H9 (cell line): Measurements from ENCODE around the gene ANKRD22. TPM values are rescaled to one million over a fixed set of nuclear protein-coding genes. Genes with fewer than 3 reads are reported as not detected.

Experiments used
- DNase-seq: peaks from one replicate; pipeline ENCODE4 v3.0.0-alpha.2; 2017
- H2AFZ ChIP-seq: one replicate; pipeline ENCODE4 v1.6.1; 2013; ENCODE audit warnings: mild to moderate bottlenecking, low read length, control low read depth, moderate library complexity
- H2AK5ac ChIP-seq: 2 replicates; pipeline ENCODE4 v1.6.1; 2013; ENCODE audit warnings: low read length, control low read depth, mixed read lengths; ENCODE audit not compliant: insufficient read length
- H2BK120ac ChIP-seq: one replicate; pipeline ENCODE4 v1.6.1; 2013; ENCODE audit warnings: low read depth, mild to moderate bottlenecking, low read length, control low read depth, inconsistent platforms; ENCODE audit not compliant: poor library complexity, severe bottlenecking
- H2BK12ac ChIP-seq: 2 replicates; pipeline ENCODE4 v1.6.1; 2013; ENCODE audit warnings: low read length, control low read depth, mixed read lengths, low read depth; ENCODE audit not compliant: insufficient read length
- H2BK15ac ChIP-seq: 2 replicates; pipeline ENCODE4 v1.6.1; 2013; ENCODE audit warnings: low read depth, low read length, control low read depth
- H2BK20ac ChIP-seq: one replicate; pipeline ENCODE4 v1.6.1; 2013; ENCODE audit warnings: low read depth, mild to moderate bottlenecking, low read length, control low read depth, inconsistent platforms; ENCODE audit not compliant: poor library complexity, severe bottlenecking
- H2BK5ac ChIP-seq: 2 replicates; pipeline ENCODE4 v1.6.1; 2013; ENCODE audit warnings: low read length, control low read depth, mixed read lengths; ENCODE audit not compliant: insufficient read length
- H3K14ac ChIP-seq: 2 replicates; pipeline ENCODE4 v1.6.1; 2013; ENCODE audit warnings: low read length, control low read depth; ENCODE audit not compliant: insufficient read depth
- H3K18ac ChIP-seq: 2 replicates; pipeline ENCODE4 v1.6.1; 2013; ENCODE audit warnings: low read depth, mild to moderate bottlenecking, mixed read lengths, low read length, control low read depth; ENCODE audit not compliant: insufficient read length
- H3K23ac ChIP-seq: 2 replicates; pipeline ENCODE4 v1.6.1; 2013; ENCODE audit warnings: low read length, control low read depth, mixed read lengths, low read depth; ENCODE audit not compliant: insufficient read length
- H3K23me2 ChIP-seq: 2 replicates; pipeline ENCODE4 v1.6.1; 2013; ENCODE audit warnings: low read depth, mild to moderate bottlenecking, mixed read lengths, low read length, control low read depth; ENCODE audit not compliant: insufficient read length, poor library complexity, severe bottlenecking
- H3K27ac ChIP-seq: 2 replicates; pipeline ENCODE4 v1.5.1; 2013; ENCODE audit warnings: low read length, control low read depth, mixed read lengths, low read depth; ENCODE audit not compliant: insufficient read length
- H3K27me3 ChIP-seq: 2 replicates; pipeline ENCODE4 v1.6.1; 2013; ENCODE audit warnings: low read length, control low read depth, inconsistent platforms; ENCODE audit not compliant: insufficient read depth
- H3K4ac ChIP-seq: 2 replicates; pipeline ENCODE4 v1.6.1; 2013; ENCODE audit warnings: low read depth, mild to moderate bottlenecking, control low read depth, inconsistent platforms, low read length, moderate library complexity
- H3K4me1 ChIP-seq: 2 replicates; pipeline ENCODE4 v1.6.1; 2013; ENCODE audit warnings: low read length, control low read depth, inconsistent platforms; ENCODE audit not compliant: insufficient read depth
- H3K4me2 ChIP-seq: 2 replicates; pipeline ENCODE4 v1.6.1; 2013; ENCODE audit warnings: low read length, control low read depth, mixed read lengths; ENCODE audit not compliant: insufficient read length, insufficient read depth
- H3K56ac ChIP-seq: 2 replicates; pipeline ENCODE4 v1.6.1; 2013; ENCODE audit warnings: low read depth, mild to moderate bottlenecking, mixed read lengths, low read length, control low read depth; ENCODE audit not compliant: insufficient read length
- H3K79me1 ChIP-seq: 2 replicates; pipeline ENCODE4 v1.6.1; 2013; ENCODE audit warnings: low read depth, mild to moderate bottlenecking, moderate library complexity, low read length, control low read depth, inconsistent platforms; ENCODE audit not compliant: insufficient read depth, poor library complexity, severe bottlenecking
- H3K79me2 ChIP-seq: 2 replicates; pipeline ENCODE4 v1.6.1; 2013; ENCODE audit warnings: low read length, control low read depth, inconsistent platforms; ENCODE audit not compliant: insufficient read depth
- H3K9ac ChIP-seq: 2 replicates; pipeline ENCODE4 v1.6.1; 2013; ENCODE audit warnings: low read length, control low read depth, mixed read lengths; ENCODE audit not compliant: insufficient read length; ENCODE audit errors: extremely low read depth
- H3K9me3 ChIP-seq: one replicate; pipeline ENCODE4 v1.6.1; 2013; ENCODE audit warnings: low read depth, low read length, inconsistent platforms; ENCODE audit not compliant: control insufficient read depth
- H3T11ph ChIP-seq: one replicate; pipeline ENCODE4 v1.6.1; 2013; ENCODE audit warnings: mild to moderate bottlenecking, low read length, control low read depth, inconsistent platforms
- H4K20me1 ChIP-seq: one replicate; pipeline ENCODE4 v1.6.1; 2013; ENCODE audit not compliant: control insufficient read depth, insufficient read length, insufficient read depth
- H4K5ac ChIP-seq: 2 replicates; pipeline ENCODE4 v1.6.1; 2013; ENCODE audit warnings: low read depth, mild to moderate bottlenecking, mixed read lengths, low read length, control low read depth; ENCODE audit not compliant: insufficient read length
- H4K8ac ChIP-seq: replicated peaks from 2 replicates; pipeline ENCODE4 v1.6.1; 2013; ENCODE audit warnings: low read length, control low read depth, mixed read lengths, low read depth; ENCODE audit not compliant: insufficient read length
- H4K91ac ChIP-seq: 2 replicates; pipeline ENCODE4 v1.6.1; 2013; ENCODE audit warnings: low read depth, mild to moderate bottlenecking, moderate library complexity, mixed read lengths, low read length, control low read depth; ENCODE audit not compliant: insufficient read length
- H3K27ac Mint-ChIP-seq, 3 experiments: 2 replicates in 2 of 3; 3 replicates in 1 of 3; pipeline ENCODE4 v1.8.0; 2020 to 2021; ENCODE audit warnings: mixed read lengths in 3 of 3, mild to moderate bottlenecking in 1 of 3, moderate library complexity in 1 of 3
- H3K27me3 Mint-ChIP-seq: 2 replicates; pipeline ENCODE4 v1.8.0; 2021; ENCODE audit warnings: low read depth, mild to moderate bottlenecking, moderate library complexity, mixed read lengths
- H3K36me3 Mint-ChIP-seq, 3 experiments: 2 replicates in 2 of 3; 3 replicates in 1 of 3; pipeline ENCODE4 v1.8.0; 2020 to 2021; ENCODE audit warnings: low read depth in 3 of 3, mixed read lengths in 3 of 3; ENCODE audit not compliant: insufficient read depth in 1 of 3
- H3K4me1 Mint-ChIP-seq, 2 experiments: 2 replicates each; pipeline ENCODE4 v1.8.0; 2020; ENCODE audit warnings: mixed read lengths in 2 of 2
- H3K4me3 Mint-ChIP-seq, 2 experiments: 2 replicates in 1 of 2; 3 replicates in 1 of 2; pipeline ENCODE4 v1.8.0; 2020 to 2021; ENCODE audit warnings: mild to moderate bottlenecking in 2 of 2, mixed read lengths in 2 of 2, moderate library complexity in 1 of 2
- H3K9me3 Mint-ChIP-seq, 2 experiments: 2 replicates in 1 of 2; 3 replicates in 1 of 2; pipeline ENCODE4 v1.8.0; 2020; ENCODE audit warnings: mild to moderate bottlenecking in 2 of 2, mixed read lengths in 2 of 2, moderate library complexity in 1 of 2
- WGBS: extraction: QIAGEN DNeasy Blood & Tissue Kit; methylation state at CpG from one replicate; pipeline ENCODE4 v1.1.7; 2013; ENCODE audit warnings: missing lambda C conversion rate, low lambda C conversion rate, mixed read lengths; ENCODE audit not compliant: insufficient read length; ENCODE audit errors: extremely low coverage; 5-methylcytosine and 5-hydroxymethylcytosine counted together
- total RNA-seq: library from RNA; stranded (reverse); gene quantifications from 2 replicates; pipeline ENCODE4 v1.2.1, GENCODE V29; 2021
- TF ChIP-seq, protein P1 (sequence below): fragments of 200-600 bp; sonication (generic); conservative IDR thresholded peaks from 3 replicates; pipeline ENCODE4 v1.8.0; 2021; ENCODE audit warnings: antibody characterized with exemption, mild to moderate bottlenecking

Gene ANKRD22
- total RNA-seq, 1 experiment from 2014 or later: not detected

DNA sequence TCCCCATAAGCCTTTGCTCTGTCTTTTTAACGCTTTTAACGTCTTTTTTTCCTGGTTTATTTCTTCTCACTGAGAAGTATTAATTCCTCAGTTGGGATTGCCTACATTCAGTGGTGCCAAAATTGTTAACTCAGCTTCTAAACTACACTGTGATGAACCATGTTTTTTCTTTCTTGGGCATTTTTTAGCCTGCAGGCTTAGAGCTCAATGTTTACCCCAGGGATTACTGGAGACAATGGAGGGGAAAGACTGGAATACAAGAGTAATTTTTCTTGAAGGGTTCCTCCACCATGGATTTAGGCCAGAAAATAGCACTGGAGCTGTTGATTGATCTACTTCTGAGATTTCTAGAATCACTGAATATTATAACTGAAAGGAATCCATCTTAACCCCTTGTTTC lies 48.2 kb upstream of the ANKRD22 start:
- no peaks in the 10 kb centered on the region for H3K79me2 ChIP-seq

More for the DNA sequence above, 48.2 kb upstream of the ANKRD22 start:
- H3K27me3 ChIP-seq: no peaks in the 10 kb centered on the region
- Mint-ChIP-seq H3K4me3 (no peak overlapping the region), H3K27me3 (no peaks in the 10 kb centered on the region), H3K36me3 (peaks cover 0 to 6% (median 3%) of the 10 kb centered on the region in 3 experiments; a peak in 3 of 7 replicates), H3K9me3 (no peaks in the 10 kb centered on the region), H3K4me1 (peaks cover 10 to 13% of the 10 kb centered on the region in 2 experiments), H3K27ac (no peak overlapping the region; a peak in 1 of 7 replicates)
- no peak overlapping the region for H2BK12ac ChIP-seq
- H4K5ac ChIP-seq: no peak overlapping the region
- H3K14ac ChIP-seq: no peak overlapping the region
- H2BK20ac ChIP-seq: no peak overlapping the region
- H3K4ac ChIP-seq: no peak overlapping the region
- H3K27ac ChIP-seq: no peak overlapping the region
- WGBS: no CpG with 5 or more reads among the region's 2 CpGs
- H3K18ac ChIP-seq: no peak overlapping the region
- no peak overlapping the region for H3T11ph ChIP-seq
- no peaks in the 10 kb centered on the region for H3K23me2 ChIP-seq
- no peaks in the 10 kb centered on the region for H4K20me1 ChIP-seq
- no peak overlapping the region for H2AK5ac ChIP-seq
- H3K4me2 ChIP-seq: no peak overlapping the region
- H2AFZ ChIP-seq: no peak overlapping the region
- H2BK15ac ChIP-seq: no peak overlapping the region
- H3K9me3 ChIP-seq: no peaks in the 10 kb centered on the region
- H4K91ac ChIP-seq: no peak overlapping the region
- no peak overlapping the region for H2BK5ac ChIP-seq
- no peak overlapping the region for H3K9ac ChIP-seq
- TF ChIP-seq, protein P1, sequence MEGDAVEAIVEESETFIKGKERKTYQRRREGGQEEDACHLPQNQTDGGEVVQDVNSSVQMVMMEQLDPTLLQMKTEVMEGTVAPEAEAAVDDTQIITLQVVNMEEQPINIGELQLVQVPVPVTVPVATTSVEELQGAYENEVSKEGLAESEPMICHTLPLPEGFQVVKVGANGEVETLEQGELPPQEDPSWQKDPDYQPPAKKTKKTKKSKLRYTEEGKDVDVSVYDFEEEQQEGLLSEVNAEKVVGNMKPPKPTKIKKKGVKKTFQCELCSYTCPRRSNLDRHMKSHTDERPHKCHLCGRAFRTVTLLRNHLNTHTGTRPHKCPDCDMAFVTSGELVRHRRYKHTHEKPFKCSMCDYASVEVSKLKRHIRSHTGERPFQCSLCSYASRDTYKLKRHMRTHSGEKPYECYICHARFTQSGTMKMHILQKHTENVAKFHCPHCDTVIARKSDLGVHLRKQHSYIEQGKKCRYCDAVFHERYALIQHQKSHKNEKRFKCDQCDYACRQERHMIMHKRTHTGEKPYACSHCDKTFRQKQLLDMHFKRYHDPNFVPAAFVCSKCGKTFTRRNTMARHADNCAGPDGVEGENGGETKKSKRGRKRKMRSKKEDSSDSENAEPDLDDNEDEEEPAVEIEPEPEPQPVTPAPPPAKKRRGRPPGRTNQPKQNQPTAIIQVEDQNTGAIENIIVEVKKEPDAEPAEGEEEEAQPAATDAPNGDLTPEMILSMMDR: no peak
- no peaks in the 10 kb centered on the region for H3K79me1 ChIP-seq
- H4K8ac ChIP-seq: no peak overlapping the region
- H3K56ac ChIP-seq: no peak overlapping the region
- no peak for DNase-seq
- H2BK120ac ChIP-seq: no peak overlapping the region
- no peak overlapping the region for H3K23ac ChIP-seq
- peaks cover 3% of the 10 kb centered on the region; the same call in 1 of the 2 replicates for H3K4me1 ChIP-seq
